ENCODE data around the gene STK39. TPM values are rescaled to one million over a fixed set of nuclear protein-coding genes. Genes with fewer than 3 reads are reported as not detected.

STK39 gene
- total and polyA plus RNA-seq, 11 donors, result 13.1 to 40.1 (median 21.5) TPM

GRCh38 chr2:168135121-168135520 lies 112.3 kb downstream of the STK39 start:
- peaks cover 0 to 51% (median 19%) of the 10 kb centered on the region in 12 donors for H3K4me1 ChIP-seq

GRCh38 chr2:168134485-168134884 lies 112.9 kb downstream of the STK39 start:
- peaks cover 0 to 51% (median 21%) of the 10 kb centered on the region in 12 donors for H3K4me1 ChIP-seq
- no peak for ATAC-seq

More at GRCh38 chr2:168135121-168135520, 112.3 kb downstream of the STK39 start:
- Histone ChIP-seq H3K36me3 (peaks cover 0 to 14% (median 4%) of the 10 kb centered on the region in 9 donors), H3K27ac (no peak overlapping the region), H3K4me3 (no peak overlapping the region), H3K27me3 (no peaks in the 10 kb centered on the region), H3K9me3 (no peaks in the 10 kb centered on the region)
- TF ChIP-seq POLR2A (IDR thresholded peaks at IDR 0.05), result no peak
- TF ChIP-seq CTCF (IDR thresholded peaks at IDR 0.05), result no peak
- DNase-seq (no peak), ATAC-seq (no peak)
- intact Hi-C loops (cut with DNase I), result loop anchor here in 9 of 10 donors (5.0 to 10.0 kb wide), 4 partner anchors 110 to 200 kb away; partner anchors contain the start of gene STK39 (in 7 of the 9)
- WGBS, 4 donors, result 62 to 74% (median 70%) methylated on average over 2 of the region's 2 CpGs

GRCh38 chr2:168132389-168132788 lies 115.0 kb downstream of the STK39 start:
- H3K36me3 ChIP-seq, result peaks cover 0 to 27% (median 9%) of the 10 kb centered on the region in 9 donors
- 92 to 97% (median 93%) methylated on average over 6 of the region's 6 CpGs for WGBS, 4 donors
- no peaks in the 10 kb centered on the region for H3K9me3 ChIP-seq
- H3K27me3 ChIP-seq, result no peaks in the 10 kb centered on the region
- H3K4me1 ChIP-seq, result peaks cover 0 to 39% (median 15%) of the 10 kb centered on the region in 12 donors
- ATAC-seq, result no peak
- intact Hi-C loops (cut with DNase I), result loop anchor here in 6 of 10 donors (10.0 kb wide), 3 partner anchors 112 to 202 kb away; partner anchors contain the start of gene STK39 (in 1 of the 6)
- H3K27ac ChIP-seq, result no peak overlapping the region
- no peak for DNase-seq
- TF ChIP-seq POLR2A (IDR thresholded peaks at IDR 0.05) (no peak), CTCF (IDR thresholded peaks at IDR 0.05) (no peak)
- no peak overlapping the region for H3K4me3 ChIP-seq

More at GRCh38 chr2:168134485-168134884, 112.9 kb downstream of the STK39 start:
- no peak overlapping the region for H3K27ac ChIP-seq
- TF ChIP-seq POLR2A (IDR thresholded peaks at IDR 0.05) (no peak), CTCF (IDR thresholded peaks at IDR 0.05) (no peak)
- no peak overlapping the region for H3K4me3 ChIP-seq
- no peaks in the 10 kb centered on the region for H3K27me3 ChIP-seq
- H3K36me3 ChIP-seq, result peaks cover 0 to 15% (median 4%) of the 10 kb centered on the region in 9 donors
- no peaks in the 10 kb centered on the region for H3K9me3 ChIP-seq
- intact Hi-C loops (cut with DNase I), result loop anchor here in 6 of 10 donors (10.0 kb wide), 3 partner anchors 110 to 200 kb away; partner anchors contain the start of gene STK39 (in 1 of the 6)
- no peak for DNase-seq
- WGBS, 4 donors, result 83 to 94% (median 87%) methylated on average over 5 of the region's 5 CpGs

GRCh38 chr2:168130346-168130745 lies 117.0 kb downstream of the STK39 start:
- no peak for TF ChIP-seq POLR2A (IDR thresholded peaks at IDR 0.05)
- ATAC-seq, result peak; percentile 82 to 95 (median 92)
- peak overlapping the region in 8 of 12 donors; percentile 11 to 82 (median 62) for H3K27ac ChIP-seq

More at GRCh38 chr2:168130346-168130745, 117.0 kb downstream of the STK39 start:
- DNase-seq, result peak in 1 of 5 donors; percentile 29
- Histone ChIP-seq H3K4me3 (no peak overlapping the region), H3K4me1 (peaks cover 0 to 30% (median 13%) of the 10 kb centered on the region in 12 donors), H3K36me3 (peaks cover 0 to 36% (median 18%) of the 10 kb centered on the region in 9 donors), H3K27me3 (no peaks in the 10 kb centered on the region), H3K9me3 (no peaks in the 10 kb centered on the region)
- intact Hi-C loops (cut with DNase I), result loop anchor here in 6 of 10 donors (10.0 kb wide), 3 partner anchors 114 to 204 kb away; partner anchors contain the start of gene STK39 (in 1 of the 6)

Data from heart left ventricle (tissue), 16 donors.